ENCODE measurements around the gene ADAM19.

- TF ChIP-seq CTCF (IDR thresholded peaks at IDR 0.05), result no peak
- TF ChIP-seq POLR2A (IDR thresholded peaks at IDR 0.05), result no peak
- no peak for TF ChIP-seq EP300 (IDR thresholded peaks at IDR 0.05; ENCODE audit: low read depth)
- no peak for TF ChIP-seq POLR2AphosphoS5 (IDR thresholded peaks at IDR 0.05)
Observed at GRCh38 chr5:157486221-157486681, 89.3 kb downstream of the ADAM19 start.
